HepG2 (cell line): Measurements from ENCODE around the gene ACTN4. TPM values are rescaled to one million over a fixed set of nuclear protein-coding genes. Genes with fewer than 3 reads are reported as not detected.

Source experiments
- CTCF ChIP-seq: sonication (generic); formaldehyde crosslinking; IDR thresholded peaks from 2 replicates; pipeline ENCODE4 v1.5.0; 2020; ENCODE audit warnings: mild to moderate bottlenecking, missing genetic modification reagents, moderate library complexity
- DMAP1 ChIP-seq: IDR thresholded peaks from 2 replicates; pipeline ENCODE4 v1.6.1; 2016
- ERF ChIP-seq: IDR thresholded peaks from 2 replicates; pipeline ENCODE4 v1.6.1; 2018; ENCODE audit warnings: missing biosample characterization, missing genetic modification reagents
- FLYWCH1 ChIP-seq: sonication (generic); formaldehyde crosslinking; IDR thresholded peaks from 2 replicates; pipeline ENCODE4 v1.8.1; 2023; ENCODE audit warnings: mild to moderate bottlenecking, missing genetic modification reagents
- FOXK1 ChIP-seq: sonication (generic); formaldehyde crosslinking; IDR thresholded peaks from 2 replicates; pipeline ENCODE4 v1.4.0; 2020; ENCODE audit warnings: low read depth, missing genetic modification reagents, borderline replicate concordance
- GATAD1 ChIP-seq: IDR thresholded peaks from 2 replicates; pipeline ENCODE4 v1.6.1; 2016; ENCODE audit warnings: missing genetic modification reagents, missing compliant biosample characterization
- MED13 ChIP-seq: sonication (generic); formaldehyde crosslinking; IDR thresholded peaks from 2 replicates; pipeline ENCODE4 v1.5.0; 2020; ENCODE audit warnings: missing genetic modification reagents
- NAIF1 ChIP-seq: sonication (generic); formaldehyde crosslinking; IDR thresholded peaks from 2 replicates; pipeline ENCODE4 v1.5.0; 2020; ENCODE audit warnings: mild to moderate bottlenecking, missing genetic modification reagents, borderline replicate concordance
- PATZ1 ChIP-seq: sonication (generic); formaldehyde crosslinking; IDR thresholded peaks from 2 replicates; pipeline ENCODE4 v1.4.0; 2020; ENCODE audit warnings: missing genetic modification reagents
- ZNF256 ChIP-seq: sonication (generic); formaldehyde crosslinking; conservative IDR thresholded peaks from 2 replicates; pipeline ENCODE4 v1.4.0; 2020; ENCODE audit warnings: missing genetic modification reagents
- ZNF281 ChIP-seq: sonication (generic); formaldehyde crosslinking; IDR thresholded peaks from 2 replicates; pipeline ENCODE4 v1.4.0; 2020; ENCODE audit warnings: missing genetic modification reagents, borderline replicate concordance
- ZNF318 ChIP-seq: sonication (generic); formaldehyde crosslinking; IDR thresholded peaks from 2 replicates; pipeline ENCODE4 v1.4.0; 2020; ENCODE audit warnings: mild to moderate bottlenecking, missing genetic modification reagents
- ZNF607 ChIP-seq: sonication (generic); formaldehyde crosslinking; IDR thresholded peaks from 2 replicates; pipeline ENCODE4 v1.5.1; 2020; ENCODE audit warnings: missing genetic modification reagents, mild to moderate bottlenecking, borderline replicate concordance
- polyA plus RNA-seq, 8 experiments: library from polyadenylated mRNA; depleted of rRNA in 3 of 8; stranded (reverse) in 7 of 8; unstranded in 1 of 8; fragments of >200 nt; fragmentation: Illumina TruSeq in 4 of 8; extraction: Trizol in 4 of 8; gene quantifications; 2 replicates each; pipeline versions ENCODE4 v1.2.1 to v1.2.3, GENCODE V29; 2011 to 2016; ENCODE audit warnings: low read depth in 4 of 8, missing spikeins in 1 of 8, mixed read lengths in 1 of 8; ENCODE audit not compliant: insufficient read depth in 1 of 8
- total RNA-seq, 5 experiments: library from RNA; depleted of rRNA; stranded (reverse); fragments of >200 nt; fragmentation: Illumina TruSeq; extraction: Trizol; gene quantifications; 2 replicates each; pipeline ENCODE4 v1.2.3, GENCODE V29; 2016; ENCODE audit warnings: low read depth in 1 of 5

Gene ACTN4
- total and polyA plus RNA-seq, 2 of the 13 experiments (the other 11 are each of a cell fraction or from before 2014, with no cell fraction given), result 171 to 192 TPM

- TF ChIP-seq CTCF (CRISPR knock-in tag) (peak; percentile 21; the same call in 1 of the 2 replicates), NAIF1 (peak; percentile 57; the same call in 1 of the 2 replicates), GATAD1 (CRISPR knock-in tag) (peak; percentile 49; the same call in 1 of the 2 replicates), ZNF607 (peak; percentile 91), ZNF256 (CRISPR knock-in tag) (0 out of 2 replicates have a peak, but pooled peaks have one; percentile 16), FLYWCH1 (CRISPR knock-in tag) (no peak), FOXK1 (CRISPR knock-in tag) (peak; percentile 46; the same call in 1 of the 2 replicates), DMAP1 (peak; percentile 87), MED13 (CRISPR knock-in tag) (peak; percentile 64), ZNF281 (peak; percentile 75; the same call in 1 of the 2 replicates), ZNF318 (CRISPR knock-in tag) (no peak), ERF (CRISPR knock-in tag) (peak; percentile 54; the same call in 1 of the 2 replicates), PATZ1 (CRISPR knock-in tag) (peak; percentile 89)
These were observed 54.1 kb downstream of the ACTN4 start (continued) for GRCh38 chr19:38701455-38702063.
